Osteoblast (primary cell): Measurements from ENCODE around the gene COQ5. TPM values are rescaled to one million over a fixed set of nuclear protein-coding genes. Genes with fewer than 3 reads are reported as not detected.
"Not testable (repeated sequence)": the region's sequence is repeated elsewhere in the genome, so short reads cannot be mapped to it uniquely, and the experiment has no call there.

Experiments used
- DNase-seq: peaks from one replicate; pipeline ENCODE4 v3.0.0; 2011; ENCODE audit warnings: low spot score, mixed read lengths; ENCODE audit not compliant: insufficient read length; ENCODE audit errors: missing footprints
- H2AFZ ChIP-seq: 2 replicates; pipeline ENCODE4 v1.6.0; 2011; ENCODE audit warnings: mild to moderate bottlenecking, low read length
- H3K27ac ChIP-seq: 2 replicates; pipeline ENCODE4 v1.5.1; 2011; ENCODE audit warnings: mild to moderate bottlenecking, low read depth, low read length, moderate library complexity
- H3K27me3 ChIP-seq: 2 replicates; pipeline ENCODE4 v1.6.0; 2012; ENCODE audit warnings: mild to moderate bottlenecking, control low read depth, inconsistent platforms, low read length, moderate library complexity; ENCODE audit not compliant: insufficient read depth
- H3K36me3 ChIP-seq: 2 replicates; pipeline ENCODE4 v1.5.1; 2011; ENCODE audit warnings: mild to moderate bottlenecking, low read length, control low read depth, moderate library complexity; ENCODE audit not compliant: insufficient read depth
- H3K4me1 ChIP-seq: 2 replicates; pipeline ENCODE4 v1.5.1; 2011; ENCODE audit warnings: mild to moderate bottlenecking, low read length, control low read depth, moderate library complexity; ENCODE audit not compliant: insufficient read depth
- H3K4me2 ChIP-seq: 2 replicates; pipeline ENCODE4 v1.6.0; 2011; ENCODE audit warnings: mild to moderate bottlenecking, low read length; ENCODE audit not compliant: insufficient read depth
- H3K4me3 ChIP-seq: fragments of 200-600 bp; sonication (generic); 3 replicates; pipeline ENCODE4 v1.5.1; 2012; ENCODE audit warnings: mild to moderate bottlenecking, low read length, inconsistent platforms; ENCODE audit not compliant: insufficient read depth
- H3K79me2 ChIP-seq: 2 replicates; pipeline ENCODE4 v1.6.0; 2012; ENCODE audit warnings: mild to moderate bottlenecking, low read length, control low read depth, inconsistent platforms; ENCODE audit not compliant: insufficient read depth
- H3K9me3 ChIP-seq: 2 replicates; pipeline ENCODE4 v1.5.1; 2011; ENCODE audit warnings: low read depth, low read length, control low read depth
- H4K20me1 ChIP-seq: 2 replicates; pipeline ENCODE4 v1.6.0; 2012; ENCODE audit warnings: mild to moderate bottlenecking, low read length, control low read depth; ENCODE audit not compliant: insufficient read depth
- total RNA-seq: library from RNA; depleted of rRNA; stranded (reverse); fragments of >200 nt; gene quantifications from 2 replicates; pipeline ENCODE4 v1.2.3, GENCODE V29; 2012
- TF ChIP-seq, protein P1 (sequence below): IDR thresholded peaks from 2 replicates; pipeline ENCODE4 v1.5.1; 2011; ENCODE audit warnings: mild to moderate bottlenecking, low read depth, low read length, moderate library complexity; ENCODE audit errors: extremely low read depth

COQ5 gene
- total RNA-seq, 1 donor: 15.2 TPM

DNA sequence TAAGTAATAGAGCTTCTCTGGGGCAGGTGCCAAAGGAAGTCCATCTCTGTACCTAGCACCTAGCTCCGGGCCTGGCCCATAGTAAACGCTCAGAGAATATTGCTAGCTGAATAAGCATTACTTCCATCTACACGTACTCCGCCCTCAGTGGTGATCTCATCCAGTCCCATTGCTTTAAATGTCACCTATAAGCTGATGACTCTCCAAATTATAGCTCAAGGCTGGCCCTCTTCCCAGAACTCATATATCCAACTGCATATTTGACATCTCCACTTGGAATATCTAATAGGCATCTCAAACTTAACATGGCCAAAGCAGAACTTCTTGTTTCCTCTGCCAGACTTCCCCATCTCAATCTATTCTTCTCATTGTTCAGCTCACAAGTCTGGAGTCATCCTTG, 39.9 kb downstream of the COQ5 start:
- Histone ChIP-seq H2AFZ (no peak overlapping the region), H3K79me2 (no peaks in the 10 kb centered on the region), H3K4me2 (no peak overlapping the region), H3K27ac (no peak overlapping the region), H4K20me1 (peaks cover 6% of the 10 kb centered on the region), H3K36me3 (peaks cover 5% of the 10 kb centered on the region), H3K4me3 (no peak overlapping the region), H3K27me3 (no peaks in the 10 kb centered on the region), H3K9me3 (no peaks in the 10 kb centered on the region), H3K4me1 (no peaks in the 10 kb centered on the region)
- DNase-seq: no peak
- TF ChIP-seq, protein P1, sequence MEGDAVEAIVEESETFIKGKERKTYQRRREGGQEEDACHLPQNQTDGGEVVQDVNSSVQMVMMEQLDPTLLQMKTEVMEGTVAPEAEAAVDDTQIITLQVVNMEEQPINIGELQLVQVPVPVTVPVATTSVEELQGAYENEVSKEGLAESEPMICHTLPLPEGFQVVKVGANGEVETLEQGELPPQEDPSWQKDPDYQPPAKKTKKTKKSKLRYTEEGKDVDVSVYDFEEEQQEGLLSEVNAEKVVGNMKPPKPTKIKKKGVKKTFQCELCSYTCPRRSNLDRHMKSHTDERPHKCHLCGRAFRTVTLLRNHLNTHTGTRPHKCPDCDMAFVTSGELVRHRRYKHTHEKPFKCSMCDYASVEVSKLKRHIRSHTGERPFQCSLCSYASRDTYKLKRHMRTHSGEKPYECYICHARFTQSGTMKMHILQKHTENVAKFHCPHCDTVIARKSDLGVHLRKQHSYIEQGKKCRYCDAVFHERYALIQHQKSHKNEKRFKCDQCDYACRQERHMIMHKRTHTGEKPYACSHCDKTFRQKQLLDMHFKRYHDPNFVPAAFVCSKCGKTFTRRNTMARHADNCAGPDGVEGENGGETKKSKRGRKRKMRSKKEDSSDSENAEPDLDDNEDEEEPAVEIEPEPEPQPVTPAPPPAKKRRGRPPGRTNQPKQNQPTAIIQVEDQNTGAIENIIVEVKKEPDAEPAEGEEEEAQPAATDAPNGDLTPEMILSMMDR: no peak

DNA sequence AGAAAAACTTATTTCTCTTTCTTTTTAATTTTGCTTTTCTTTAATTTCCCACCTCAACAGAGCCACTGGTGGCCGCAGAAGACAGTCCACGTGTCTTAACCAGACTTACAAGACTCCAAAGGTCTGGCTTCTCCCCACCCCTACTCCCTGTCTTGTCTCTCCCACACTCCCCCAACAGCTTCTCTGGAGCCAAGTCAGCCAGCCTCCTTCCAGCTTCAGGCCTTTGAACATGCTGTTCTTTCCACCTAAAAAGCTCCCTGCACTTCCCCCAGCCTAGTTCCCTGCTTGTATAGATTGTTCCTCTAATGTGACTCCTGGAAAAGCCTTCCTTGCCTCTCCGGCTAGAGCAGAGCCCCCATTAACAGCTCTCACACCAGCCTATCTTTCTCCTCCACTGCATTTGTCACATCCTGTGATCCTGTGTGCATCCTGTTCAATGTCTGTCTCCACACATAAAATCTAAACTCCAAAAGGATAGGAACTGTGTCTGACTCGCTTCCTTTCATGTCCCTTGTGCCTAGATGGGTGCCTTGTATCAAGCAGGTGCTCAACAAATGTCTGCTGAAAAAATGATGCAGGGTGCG, 40.8 kb downstream of the COQ5 start:
- no peak for DNase-seq
- H3K4me3 ChIP-seq: no peak overlapping the region
- no peaks in the 10 kb centered on the region for H3K9me3 ChIP-seq
- H3K27me3 ChIP-seq: no peaks in the 10 kb centered on the region
- no peaks in the 10 kb centered on the region for H3K79me2 ChIP-seq
- H2AFZ ChIP-seq: no peak overlapping the region
- TF ChIP-seq, protein P1: no peak
- peaks cover 6% of the 10 kb centered on the region for H4K20me1 ChIP-seq
- no peak overlapping the region for H3K4me2 ChIP-seq
- no peaks in the 10 kb centered on the region for H3K4me1 ChIP-seq
- H3K27ac ChIP-seq: no peak overlapping the region
- H3K36me3 ChIP-seq: peaks cover 5% of the 10 kb centered on the region

DNA sequence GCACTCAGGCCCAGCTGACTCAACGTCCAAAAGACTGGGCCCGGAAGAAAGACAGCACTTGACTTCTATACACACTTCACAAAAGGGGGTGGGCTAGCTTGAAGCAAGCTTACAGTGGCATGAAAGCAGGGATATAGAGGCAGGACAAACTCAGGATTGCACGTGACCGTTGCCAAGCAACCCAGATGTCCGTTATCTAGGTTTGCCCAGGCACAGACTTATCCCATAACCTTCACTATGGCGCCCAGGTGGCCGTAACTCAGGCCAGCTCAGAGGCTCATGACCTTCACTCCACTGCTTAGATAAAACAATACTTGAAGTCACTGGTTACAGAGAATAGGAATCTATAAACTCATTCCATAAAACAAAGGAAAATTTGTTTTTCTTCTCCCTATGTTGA, 41.4 kb downstream of the COQ5 start:
- not testable (repeated sequence) for H2AFZ ChIP-seq, H3K27me3 ChIP-seq, H3K4me3 ChIP-seq, H3K9me3 ChIP-seq, DNase-seq, H3K27ac ChIP-seq, H4K20me1 ChIP-seq, H3K4me1 ChIP-seq, H3K79me2 ChIP-seq, H3K4me2 ChIP-seq, H3K36me3 ChIP-seq

DNA sequence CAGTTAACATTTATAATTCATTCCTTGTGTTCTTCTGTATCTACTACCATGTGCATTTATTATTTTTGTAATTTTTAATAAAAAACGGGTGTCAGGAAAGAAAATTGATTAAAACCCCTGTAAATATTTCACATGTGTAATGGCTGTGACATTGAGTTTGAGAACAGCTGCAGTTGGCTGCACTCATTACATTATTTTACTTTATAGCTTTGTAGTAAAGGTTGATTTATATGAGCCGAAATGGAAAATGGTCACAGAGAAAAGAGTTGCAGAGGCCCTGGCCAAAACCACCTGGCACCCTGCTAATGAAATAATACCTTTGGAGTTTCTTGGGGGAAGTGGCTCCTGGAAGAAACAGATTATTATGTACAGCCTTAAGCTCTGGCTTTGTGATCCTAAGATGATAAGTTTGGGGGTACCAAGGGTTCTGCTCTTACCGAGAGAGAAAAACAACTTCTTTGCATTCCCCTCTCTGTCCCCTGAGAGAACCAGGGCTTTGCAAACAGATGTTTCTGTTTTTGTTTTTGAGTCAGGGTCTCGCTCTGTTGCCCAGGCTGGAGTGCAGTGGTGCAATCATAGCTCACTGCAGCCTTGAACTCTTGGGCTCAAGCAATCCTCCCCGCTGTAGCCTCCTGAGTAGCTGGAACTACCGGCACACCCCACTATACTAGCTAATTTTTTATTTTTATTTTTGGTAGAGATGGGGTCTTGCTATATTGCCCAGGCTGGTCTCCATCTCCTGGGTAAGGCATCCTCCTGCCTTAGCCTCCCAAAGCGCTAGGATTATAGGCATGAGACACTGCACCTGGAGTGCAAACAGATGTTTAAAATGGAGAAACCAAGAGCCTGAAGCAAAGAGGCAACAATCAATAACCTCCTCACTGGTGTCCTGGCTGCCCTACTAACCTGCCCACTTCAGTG, 42.7 kb downstream of the COQ5 start:
- no peak for DNase-seq
- Histone ChIP-seq H3K4me2 (no peak overlapping the region), H4K20me1 (peaks cover 6% of the 10 kb centered on the region), H3K4me3 (no peak overlapping the region), H3K27ac (no peak overlapping the region), H3K79me2 (no peaks in the 10 kb centered on the region), H2AFZ (no peak overlapping the region), H3K27me3 (no peaks in the 10 kb centered on the region), H3K9me3 (no peaks in the 10 kb centered on the region), H3K36me3 (no peaks in the 10 kb centered on the region), H3K4me1 (no peaks in the 10 kb centered on the region)
- TF ChIP-seq, protein P1: no peak
